Right lobe of liver (tissue), 4 donors: ENCODE measurements around the gene VPS26B.
"Not testable (repeated sequence)": the region's sequence is repeated elsewhere in the genome, so short reads cannot be mapped to it uniquely, and the experiment has no call there.

ENCODE experiments used
- CTCF ChIP-seq, 4 donors: fragments of 200-600 bp in 3 of 4; fragments of 450-650 bp in 1 of 4; IDR thresholded peaks; one replicate each; pipeline versions ENCODE4 v1.5.1 to v1.8.0; 2016 to 2022; ENCODE audit warnings: antibody characterized with exemption in 4 of 4, mild to moderate bottlenecking in 2 of 4
- POLR2A ChIP-seq: fragments of 450-650 bp; IDR thresholded peaks from one replicate; pipeline ENCODE4 v1.6.1; 2017; ENCODE audit warnings: antibody characterized with exemption, mild to moderate bottlenecking
- donor health status: DM: no; HTN: no; CAD: no.
- donor health status: DM: no; HTN: no; CAD: no.
- donor health status: DM: no; HTN: yes; CAD: no.

- not testable (repeated sequence) for TF ChIP-seq CTCF (IDR thresholded peaks at IDR 0.05); POLR2A
Measured at GRCh38 chr11:134188092-134188491, 36.4 kb upstream of the VPS26B start.
